Measurements from ENCODE around the gene KRTAP4-12.

GRCh38 chr17:41141361-41141760 is 17.4 kb upstream of the KRTAP4-12 start:
- no peak for TF ChIP-seq ZNF724P (CRISPR knock-in tag; IDR thresholded peaks at IDR 0.05; ENCODE audit: borderline replicate concordance)
- no peak for TF ChIP-seq TRIM24 (CRISPR knock-in tag; IDR thresholded peaks at IDR 0.05)
- TF ChIP-seq EP300 (IDR thresholded peaks at IDR 0.05; ENCODE audit: low read depth in 2 of 2, low read length in 2 of 2), result no peak
- no peak for TF ChIP-seq EP300 (CRISPR knock-in tag; IDR thresholded peaks at IDR 0.05; ENCODE audit: borderline replicate concordance)
- TF ChIP-seq NPAS2 (CRISPR knock-in tag; IDR thresholded peaks at IDR 0.05; ENCODE audit: borderline replicate concordance), result no peak
- TF ChIP-seq KDM6A (CRISPR knock-in tag; IDR thresholded peaks at IDR 0.05; ENCODE audit: low read depth), result no peak
- no peak for TF ChIP-seq MXI1 (IDR thresholded peaks at IDR 0.05; ENCODE audit: borderline replicate concordance, low read depth, low read length)
- no peak for TF ChIP-seq CTCF (CRISPR knock-in tag; IDR thresholded peaks at IDR 0.05)
- no peak for TF ChIP-seq NR2F2 (IDR thresholded peaks at IDR 0.05; ENCODE audit: borderline replicate concordance, low read depth)
- TF ChIP-seq MLLT10 (CRISPR knock-in tag; IDR thresholded peaks at IDR 0.05), result no peak
- TF ChIP-seq DRAP1 (CRISPR knock-in tag; IDR thresholded peaks at IDR 0.05), result no peak
- TF ChIP-seq NCOR1 (IDR thresholded peaks at IDR 0.05; ENCODE audit: borderline replicate concordance, low read length), result no peak
